Chondrocyte (in vitro differentiated cells): ENCODE data around the gene RPS14. TPM values are rescaled to one million over a fixed set of nuclear protein-coding genes. Genes with fewer than 3 reads are reported as not detected.

ENCODE experiments used
- DNase-seq: peaks from one replicate; pipeline ENCODE4 v3.0.0; 2021; ENCODE audit warnings: mixed read lengths, low spot score
- H3K27ac Mint-ChIP-seq: one replicate; pipeline ENCODE4 v1.8.0; 2021; ENCODE audit warnings: mild to moderate bottlenecking, moderate library complexity, mixed read lengths; ENCODE audit not compliant: unreplicated experiment
- H3K27me3 Mint-ChIP-seq: 2 replicates; pipeline ENCODE4 v1.8.0; 2021; ENCODE audit warnings: low read depth, mixed read lengths
- H3K36me3 Mint-ChIP-seq: 2 replicates; pipeline ENCODE4 v1.8.0; 2021; ENCODE audit warnings: low read depth, mixed read lengths
- H3K4me1 Mint-ChIP-seq: 2 replicates; pipeline ENCODE4 v1.8.0; 2021; ENCODE audit warnings: low read depth, mild to moderate bottlenecking, mixed read lengths
- H3K4me3 Mint-ChIP-seq: one replicate; pipeline ENCODE4 v1.8.0; 2021; ENCODE audit warnings: mild to moderate bottlenecking, moderate library complexity, mixed read lengths; ENCODE audit not compliant: unreplicated experiment
- H3K9me3 Mint-ChIP-seq: 2 replicates; pipeline ENCODE4 v1.8.0; 2021; ENCODE audit warnings: low read depth, mixed read lengths
- total RNA-seq: library from RNA; stranded (reverse); gene quantifications from 3 replicates; pipeline ENCODE4 v1.2.1, GENCODE V29; 2021
- TF ChIP-seq, protein P1 (sequence below): fragments of 200-600 bp; sonication (generic); IDR thresholded peaks from 2 replicates; pipeline ENCODE4 v1.5.0; 2021; ENCODE audit warnings: antibody characterized with exemption, mild to moderate bottlenecking, moderate library complexity

The RPS14 gene
- total RNA-seq, 1 donor from 2014 or later, result 1,121 TPM

- H3K9me3 Mint-ChIP-seq, result no peaks in the 10 kb centered on the region
- no peaks in the 10 kb centered on the region for H3K27me3 Mint-ChIP-seq
- no peak overlapping the region for H3K4me3 Mint-ChIP-seq
Measured at GRCh38 chr5:150440948-150441812, 8.4 kb downstream of the RPS14 start.

GRCh38 chr5:150438873-150439546, 10.5 kb downstream of the RPS14 start:
- Mint-ChIP-seq H3K9me3 (no peaks in the 10 kb centered on the region), H3K27ac (no peak overlapping the region), H3K4me1 (peaks cover 20% of the 10 kb centered on the region), H3K36me3 (peaks cover 8% of the 10 kb centered on the region), H3K4me3 (no peak overlapping the region), H3K27me3 (no peaks in the 10 kb centered on the region)
- TF ChIP-seq, protein P1, sequence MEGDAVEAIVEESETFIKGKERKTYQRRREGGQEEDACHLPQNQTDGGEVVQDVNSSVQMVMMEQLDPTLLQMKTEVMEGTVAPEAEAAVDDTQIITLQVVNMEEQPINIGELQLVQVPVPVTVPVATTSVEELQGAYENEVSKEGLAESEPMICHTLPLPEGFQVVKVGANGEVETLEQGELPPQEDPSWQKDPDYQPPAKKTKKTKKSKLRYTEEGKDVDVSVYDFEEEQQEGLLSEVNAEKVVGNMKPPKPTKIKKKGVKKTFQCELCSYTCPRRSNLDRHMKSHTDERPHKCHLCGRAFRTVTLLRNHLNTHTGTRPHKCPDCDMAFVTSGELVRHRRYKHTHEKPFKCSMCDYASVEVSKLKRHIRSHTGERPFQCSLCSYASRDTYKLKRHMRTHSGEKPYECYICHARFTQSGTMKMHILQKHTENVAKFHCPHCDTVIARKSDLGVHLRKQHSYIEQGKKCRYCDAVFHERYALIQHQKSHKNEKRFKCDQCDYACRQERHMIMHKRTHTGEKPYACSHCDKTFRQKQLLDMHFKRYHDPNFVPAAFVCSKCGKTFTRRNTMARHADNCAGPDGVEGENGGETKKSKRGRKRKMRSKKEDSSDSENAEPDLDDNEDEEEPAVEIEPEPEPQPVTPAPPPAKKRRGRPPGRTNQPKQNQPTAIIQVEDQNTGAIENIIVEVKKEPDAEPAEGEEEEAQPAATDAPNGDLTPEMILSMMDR, result peak; percentile 63
- no peak for DNase-seq

More at GRCh38 chr5:150440948-150441812, 8.4 kb downstream of the RPS14 start:
- peaks cover 21% of the 10 kb centered on the region for H3K36me3 Mint-ChIP-seq
- H3K4me1 Mint-ChIP-seq, result peaks cover 19% of the 10 kb centered on the region
- DNase-seq, result no peak
- TF ChIP-seq, protein P1, result no peak
- peak overlapping the region; percentile 42 for H3K27ac Mint-ChIP-seq

DNA sequence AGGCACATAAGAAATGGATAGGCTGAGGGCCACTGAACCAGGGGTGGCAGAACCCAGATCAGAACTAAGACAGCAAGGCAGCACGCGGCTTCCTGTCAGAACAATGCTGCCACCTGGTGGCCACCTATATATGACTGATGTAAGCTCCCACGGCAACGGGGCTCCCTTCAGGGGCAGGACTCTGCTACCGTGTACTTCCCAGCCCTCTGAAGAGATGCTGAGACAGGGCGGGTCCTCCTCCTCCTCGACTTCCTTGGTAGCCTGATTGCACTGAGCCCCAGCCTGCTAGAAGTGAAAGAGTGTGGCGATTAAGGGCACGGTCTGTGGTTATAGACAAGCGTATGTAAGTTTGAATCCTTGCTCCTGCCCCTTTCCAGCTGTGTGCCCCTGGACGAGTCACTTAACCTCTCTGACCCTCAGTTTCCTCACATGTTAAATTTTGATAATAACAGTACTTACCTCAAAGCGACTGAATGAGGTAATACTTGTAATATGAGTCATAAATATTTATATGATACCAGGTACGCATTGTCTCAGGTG, 13.3 kb downstream of the RPS14 start:
- no peak for DNase-seq
- Mint-ChIP-seq H3K4me1 (peaks cover 5% of the 10 kb centered on the region), H3K9me3 (no peaks in the 10 kb centered on the region), H3K27me3 (no peaks in the 10 kb centered on the region), H3K27ac (no peak overlapping the region), H3K4me3 (no peak overlapping the region), H3K36me3 (no peaks in the 10 kb centered on the region)
- TF ChIP-seq, protein P1, result peak; percentile 93

DNA sequence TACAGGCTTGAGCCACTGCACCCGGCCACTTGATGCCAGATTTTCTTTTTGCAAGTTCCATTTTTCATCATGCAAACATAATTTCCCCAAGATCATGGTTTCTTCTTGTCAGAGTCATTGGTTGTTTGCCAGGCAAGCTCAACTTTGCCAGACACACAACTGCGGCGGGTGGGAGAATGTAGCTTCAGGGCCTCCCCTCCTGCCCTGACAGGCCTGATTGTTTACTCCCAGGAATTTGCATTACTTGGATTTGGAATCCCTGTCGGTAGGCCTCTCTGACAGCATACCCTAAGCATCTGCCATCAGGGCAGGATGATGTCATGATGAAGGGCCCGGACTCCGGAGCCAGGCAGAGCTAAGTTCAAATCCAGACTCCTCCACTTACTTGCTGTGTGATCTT, 15.1 kb downstream of the RPS14 start:
- Mint-ChIP-seq H3K9me3 (no peaks in the 10 kb centered on the region), H3K27me3 (no peaks in the 10 kb centered on the region)
- no peak for DNase-seq

DNA sequence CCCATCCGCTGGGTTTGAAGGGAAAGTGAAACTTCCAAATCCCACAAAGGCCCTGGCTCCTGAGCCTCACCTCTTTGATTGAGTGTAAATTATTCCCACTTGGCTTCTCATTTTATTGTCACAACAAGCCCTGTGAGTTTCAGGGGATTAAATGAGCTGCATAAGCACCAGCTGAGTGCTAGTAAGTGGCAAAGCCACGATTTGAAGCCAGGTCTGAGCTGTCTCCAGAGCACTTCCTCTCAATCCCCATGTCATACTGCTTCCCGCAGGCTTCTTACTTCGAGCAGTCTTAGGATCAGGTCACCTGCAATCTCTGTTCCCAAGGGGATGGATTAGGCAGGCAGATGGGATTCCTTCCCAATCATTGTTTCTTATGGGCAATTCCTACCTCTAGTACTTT, 18.0 kb downstream of the RPS14 start:
- Mint-ChIP-seq H3K36me3 (no peaks in the 10 kb centered on the region), H3K27ac (no peak overlapping the region), H3K9me3 (no peaks in the 10 kb centered on the region), H3K4me3 (no peak overlapping the region), H3K4me1 (peaks cover 13% of the 10 kb centered on the region), H3K27me3 (no peaks in the 10 kb centered on the region)
- TF ChIP-seq, protein P1, result no peak
- DNase-seq, result no peak

More for the DNA sequence above, 15.1 kb downstream of the RPS14 start:
- no peak overlapping the region for H3K27ac Mint-ChIP-seq
- H3K36me3 Mint-ChIP-seq, result no peaks in the 10 kb centered on the region
- no peak overlapping the region for H3K4me3 Mint-ChIP-seq
- peaks cover 5% of the 10 kb centered on the region for H3K4me1 Mint-ChIP-seq
- TF ChIP-seq, protein P1, result no peak
